SJCRH30 (cell line): ENCODE data around the gene ZNF827. TPM values are rescaled to one million over a fixed set of nuclear protein-coding genes. Genes with fewer than 3 reads are reported as not detected.

ENCODE experiments used
- DNase-seq, 2 experiments: peaks; one replicate each; pipeline ENCODE4 v3.0.0-alpha.2; 2015 to 2020
- H3K27ac ChIP-seq: fragments of 250-450 bp; sonication (Bioruptor Pico); 2 replicates; pipeline ENCODE4 v1.5.1; 2020; ENCODE audit warnings: mild to moderate bottlenecking, moderate library complexity
- H3K27me3 ChIP-seq: fragments of 250-450 bp; sonication (Bioruptor Pico); 2 replicates; pipeline ENCODE4 v1.5.1; 2020; ENCODE audit warnings: mild to moderate bottlenecking, moderate library complexity
- H3K36me3 ChIP-seq: fragments of 250-450 bp; sonication (Bioruptor Pico); 2 replicates; pipeline ENCODE4 v1.5.1; 2020; ENCODE audit warnings: mild to moderate bottlenecking, moderate library complexity
- H3K4me1 ChIP-seq: fragments of 250-450 bp; sonication (Bioruptor Pico); 2 replicates; pipeline ENCODE4 v1.5.1; 2020; ENCODE audit warnings: mild to moderate bottlenecking, moderate library complexity
- H3K4me3 ChIP-seq: fragments of 250-450 bp; sonication (Bioruptor Pico); 2 replicates; pipeline ENCODE4 v1.5.1; 2020; ENCODE audit warnings: mild to moderate bottlenecking, moderate library complexity
- H3K9me3 ChIP-seq: fragments of 250-450 bp; sonication (Bioruptor Pico); replicated peaks from 2 replicates; pipeline ENCODE4 v1.5.1; 2020; ENCODE audit warnings: mild to moderate bottlenecking, moderate library complexity
- total RNA-seq: library from RNA; depleted of rRNA; stranded (reverse); fragments of >200 nt; shearing (Covaris generic); gene quantifications from 2 replicates; pipeline ENCODE4 v1.2.3, GENCODE V29; 2014

The ZNF827 gene
- total RNA-seq, 1 experiment from 2014 or later, result 10.5 TPM

- H3K27me3 ChIP-seq, result no peaks in the 10 kb centered on the region
- no peaks in the 10 kb centered on the region for H3K4me1 ChIP-seq
- no peak overlapping the region for H3K4me3 ChIP-seq
- no peaks in the 10 kb centered on the region; the same call in none of the 2 replicates for H3K36me3 ChIP-seq
- no peak overlapping the region for H3K27ac ChIP-seq
- DNase-seq, result no peak
- H3K9me3 ChIP-seq, result no peaks in the 10 kb centered on the region
These were observed 67.4 kb downstream of the ZNF827 start for GRCh38 chr4:145871209-145871608.

DNA sequence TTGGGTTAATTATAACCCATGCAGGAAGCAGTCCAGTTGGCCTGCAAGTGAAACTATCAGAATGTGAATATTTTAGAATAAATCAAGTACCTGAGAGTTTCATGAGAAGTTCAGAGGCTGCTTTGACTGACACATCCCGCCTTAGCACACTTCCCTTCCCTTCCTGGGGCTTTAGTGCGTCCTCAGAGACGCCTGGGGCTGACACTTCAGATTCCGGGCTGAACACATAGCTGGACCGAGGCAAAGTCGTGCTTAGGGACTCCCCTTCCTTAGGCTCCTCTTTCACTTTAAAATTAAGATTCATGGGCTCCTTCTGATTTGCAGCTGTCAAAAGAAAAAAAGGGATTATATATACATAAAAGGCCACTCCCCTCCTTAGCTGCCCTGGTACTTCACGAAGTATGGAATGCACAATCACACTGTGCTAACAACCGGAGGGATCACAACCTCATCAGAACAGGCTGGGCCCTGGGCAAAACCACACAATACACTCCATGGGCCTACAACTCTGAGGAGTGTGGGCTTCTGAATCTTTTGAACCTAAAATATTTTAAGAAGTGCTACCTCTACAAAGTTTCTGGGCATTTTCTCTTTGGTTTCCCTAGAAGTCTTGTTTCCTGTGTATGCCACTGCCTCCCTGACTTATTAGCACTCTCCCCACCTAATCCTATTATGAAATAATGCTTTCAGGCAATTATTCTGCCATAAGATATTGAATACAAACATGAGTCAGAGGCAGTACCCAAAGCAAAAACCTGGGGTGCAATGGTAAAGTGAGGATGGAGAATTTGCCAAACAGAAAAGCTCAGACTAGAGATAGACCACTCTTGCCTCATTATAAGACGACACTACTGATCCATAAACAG is 68.2 kb downstream of the ZNF827 start:
- no peak for DNase-seq
- H3K4me1 ChIP-seq, result no peaks in the 10 kb centered on the region
- no peaks in the 10 kb centered on the region for H3K9me3 ChIP-seq
- H3K27ac ChIP-seq, result no peak overlapping the region
- H3K4me3 ChIP-seq, result no peak overlapping the region
- H3K36me3 ChIP-seq, result no peaks in the 10 kb centered on the region; the same call in none of the 2 replicates
- no peaks in the 10 kb centered on the region for H3K27me3 ChIP-seq

DNA sequence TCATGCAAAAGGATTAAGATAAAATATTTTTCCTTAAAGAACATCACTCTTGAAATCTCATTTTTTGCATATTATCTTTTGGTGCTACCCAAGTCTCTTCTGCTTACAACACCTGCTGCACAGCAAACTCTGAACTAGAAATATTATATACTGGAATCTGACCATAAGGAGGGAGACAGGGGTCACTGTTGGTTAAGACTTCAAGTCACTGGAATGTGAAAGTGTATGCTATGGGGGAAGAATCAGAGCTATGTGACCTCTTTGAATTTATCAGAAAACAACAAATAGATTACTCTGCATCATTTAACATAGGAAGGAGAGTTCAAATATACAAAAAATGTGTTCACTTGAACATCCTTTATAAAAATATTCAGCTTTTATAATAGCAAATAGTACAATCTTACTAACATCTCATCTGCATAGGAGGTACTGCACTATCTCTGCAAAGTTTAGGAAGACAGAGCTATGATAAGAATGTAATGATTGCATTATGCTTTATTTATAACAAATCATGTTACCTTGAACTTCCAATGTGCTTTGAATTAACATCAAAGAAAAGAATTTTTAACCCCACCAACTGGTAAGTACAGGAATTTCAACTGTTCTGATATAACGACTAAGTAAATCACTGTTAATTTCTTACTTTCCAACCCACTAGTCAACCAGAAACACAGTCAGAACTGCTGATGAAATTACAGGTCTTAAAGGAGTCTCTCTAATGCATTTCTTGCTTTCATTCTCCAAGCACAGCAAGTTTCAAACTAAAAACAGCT is 69.8 kb downstream of the ZNF827 start:
- Histone ChIP-seq H3K4me3 (no peak overlapping the region), H3K27ac (no peak overlapping the region), H3K27me3 (no peaks in the 10 kb centered on the region), H3K9me3 (no peaks in the 10 kb centered on the region), H3K4me1 (no peaks in the 10 kb centered on the region), H3K36me3 (no peaks in the 10 kb centered on the region; the same call in none of the 2 replicates)
- no peak for DNase-seq

- H3K27me3 ChIP-seq, result no peaks in the 10 kb centered on the region
- no peaks in the 10 kb centered on the region for H3K9me3 ChIP-seq
- no peak overlapping the region for H3K4me3 ChIP-seq
- H3K27ac ChIP-seq, result no peak overlapping the region
- H3K36me3 ChIP-seq, result no peaks in the 10 kb centered on the region; the same call in none of the 2 replicates
- DNase-seq, result no peak
- H3K4me1 ChIP-seq, result no peaks in the 10 kb centered on the region
These were observed 71.2 kb downstream of the ZNF827 start for GRCh38 chr4:145867406-145867805.

DNA sequence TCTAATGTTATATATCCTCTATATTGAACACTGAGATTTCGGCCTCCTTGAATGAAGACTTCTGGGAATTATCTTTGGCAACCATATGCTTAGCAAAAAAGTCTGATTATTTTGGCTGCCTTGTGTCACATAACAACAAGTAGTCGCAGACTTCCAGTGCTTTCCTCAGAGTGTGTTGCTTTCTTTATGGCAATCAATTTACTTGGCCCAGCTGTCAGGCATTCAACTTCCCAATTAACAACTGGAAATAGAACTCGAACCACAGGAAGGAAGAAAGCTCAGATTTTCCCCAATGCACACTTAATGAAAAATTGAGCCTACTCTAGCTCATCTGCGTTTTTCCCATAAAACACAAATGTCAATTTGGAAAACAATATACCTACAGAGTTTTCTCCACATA is 71.6 kb downstream of the ZNF827 start:
- DNase-seq, result no peak
- Histone ChIP-seq H3K27ac (no peak overlapping the region), H3K4me3 (no peak overlapping the region), H3K9me3 (no peaks in the 10 kb centered on the region), H3K4me1 (no peaks in the 10 kb centered on the region), H3K36me3 (no peaks in the 10 kb centered on the region; the same call in none of the 2 replicates), H3K27me3 (no peaks in the 10 kb centered on the region)

GRCh38 chr4:145865274-145865941 is 73.2 kb downstream of the ZNF827 start:
- no peaks in the 10 kb centered on the region for H3K27me3 ChIP-seq
- H3K4me3 ChIP-seq, result no peak overlapping the region
- no peak overlapping the region for H3K27ac ChIP-seq
- H3K36me3 ChIP-seq, result peaks cover 2% of the 10 kb centered on the region
- no peaks in the 10 kb centered on the region for H3K9me3 ChIP-seq
- no peak for DNase-seq
- H3K4me1 ChIP-seq, result no peaks in the 10 kb centered on the region

DNA sequence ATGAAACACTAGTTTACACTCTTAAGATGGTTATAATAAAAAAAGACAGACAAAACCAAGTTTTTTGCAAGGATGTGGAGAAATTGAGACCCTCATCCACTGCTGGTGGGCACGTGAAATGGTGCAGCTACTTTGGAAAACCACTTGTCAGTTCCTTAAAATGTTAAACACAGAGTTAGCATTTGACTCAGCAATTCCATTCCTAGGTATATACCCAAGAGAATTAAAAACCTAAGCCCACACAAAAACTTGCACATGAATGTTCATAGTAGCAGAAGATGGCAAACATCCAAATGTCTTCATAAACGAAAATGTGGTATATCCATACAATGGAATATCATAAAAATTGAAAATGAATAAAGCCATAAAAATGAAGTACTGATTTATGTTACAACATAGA is 75.4 kb downstream of the ZNF827 start:
- DNase-seq, result no peak
- Histone ChIP-seq H3K4me3 (no peak overlapping the region), H3K36me3 (peaks cover 2% of the 10 kb centered on the region), H3K4me1 (no peaks in the 10 kb centered on the region), H3K27me3 (no peaks in the 10 kb centered on the region), H3K27ac (no peak overlapping the region), H3K9me3 (no peaks in the 10 kb centered on the region)

GRCh38 chr4:145861336-145862318 is 77.0 kb downstream of the ZNF827 start:
- Histone ChIP-seq H3K4me1 (no peaks in the 10 kb centered on the region), H3K27me3 (no peaks in the 10 kb centered on the region), H3K36me3 (peaks cover 2% of the 10 kb centered on the region), H3K4me3 (no peak overlapping the region), H3K9me3 (no peaks in the 10 kb centered on the region), H3K27ac (no peak overlapping the region)
- DNase-seq, result no peak

DNA sequence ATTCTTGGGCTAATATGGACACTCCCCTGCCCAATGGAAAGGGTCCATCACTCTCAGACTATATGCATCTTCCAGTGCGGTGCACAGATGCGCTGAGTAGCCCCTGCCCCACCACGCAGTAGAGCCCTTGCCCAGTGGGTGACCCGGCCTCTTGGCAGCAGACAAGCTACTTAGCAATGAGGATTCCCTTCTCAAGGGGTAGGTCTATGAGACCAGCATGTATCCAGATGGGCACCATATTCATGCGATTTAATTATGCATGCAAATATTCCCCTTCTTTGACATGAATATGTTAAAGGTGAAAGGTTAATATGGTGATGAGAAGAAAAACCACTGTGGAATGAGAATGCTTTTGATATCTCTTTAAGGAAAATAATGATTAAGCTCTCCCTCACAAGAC is 77.7 kb downstream of the ZNF827 start:
- H3K9me3 ChIP-seq, result no peaks in the 10 kb centered on the region
- no peak overlapping the region; the same call in 1 of the 2 replicates for H3K27ac ChIP-seq
- peaks cover 2% of the 10 kb centered on the region for H3K36me3 ChIP-seq
- no peak for DNase-seq
- H3K4me1 ChIP-seq, result no peaks in the 10 kb centered on the region
- H3K27me3 ChIP-seq, result no peaks in the 10 kb centered on the region
- no peak overlapping the region for H3K4me3 ChIP-seq

DNA sequence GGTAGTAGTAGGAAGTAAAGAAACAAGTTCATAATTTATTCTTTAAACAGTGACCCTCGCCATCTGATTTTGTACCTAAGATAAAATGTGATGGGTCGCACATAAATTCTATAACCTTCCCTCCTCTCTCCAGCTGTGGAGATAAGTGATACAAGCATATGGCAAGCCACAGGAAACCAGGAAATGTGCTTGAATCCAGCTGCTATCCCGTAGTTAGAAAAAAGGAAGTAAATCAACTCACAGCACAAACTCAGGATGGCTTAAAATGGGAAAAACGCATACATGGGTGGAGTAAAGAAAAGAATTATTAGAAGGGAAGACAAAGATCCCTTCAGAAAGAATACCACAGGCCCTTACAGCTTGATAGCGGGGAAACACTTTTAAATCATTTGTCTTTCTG is 78.2 kb downstream of the ZNF827 start:
- Histone ChIP-seq H3K9me3 (no peaks in the 10 kb centered on the region), H3K36me3 (peaks cover 2% of the 10 kb centered on the region), H3K27me3 (no peaks in the 10 kb centered on the region), H3K27ac (no peak overlapping the region; the same call in 1 of the 2 replicates), H3K4me3 (no peak overlapping the region), H3K4me1 (no peaks in the 10 kb centered on the region)
- peak; percentile 3 to 38 for DNase-seq

DNA sequence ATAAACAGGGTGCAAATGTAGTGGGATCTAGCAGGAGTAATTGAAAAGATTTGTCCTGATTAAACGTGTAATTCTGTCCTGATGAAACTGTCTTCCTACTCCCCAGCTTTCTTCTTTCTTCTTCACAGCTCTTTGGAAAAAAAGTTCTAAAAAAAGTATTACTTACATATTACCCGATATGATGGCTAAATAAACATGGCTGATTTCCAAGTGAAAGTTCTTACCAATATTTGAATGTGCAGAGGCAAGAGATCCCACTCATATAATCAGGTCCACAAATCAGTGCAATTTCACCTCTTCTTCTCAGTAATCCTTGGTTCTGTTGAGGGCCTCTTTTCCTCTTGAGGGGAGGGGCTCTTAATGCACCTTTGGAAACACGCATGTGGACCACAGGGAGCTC is 78.7 kb downstream of the ZNF827 start:
- DNase-seq, result no peak
- Histone ChIP-seq H3K4me3 (no peak overlapping the region), H3K9me3 (no peaks in the 10 kb centered on the region), H3K4me1 (no peaks in the 10 kb centered on the region), H3K36me3 (peaks cover 2% of the 10 kb centered on the region), H3K27ac (no peak overlapping the region; the same call in 1 of the 2 replicates), H3K27me3 (no peaks in the 10 kb centered on the region)

DNA sequence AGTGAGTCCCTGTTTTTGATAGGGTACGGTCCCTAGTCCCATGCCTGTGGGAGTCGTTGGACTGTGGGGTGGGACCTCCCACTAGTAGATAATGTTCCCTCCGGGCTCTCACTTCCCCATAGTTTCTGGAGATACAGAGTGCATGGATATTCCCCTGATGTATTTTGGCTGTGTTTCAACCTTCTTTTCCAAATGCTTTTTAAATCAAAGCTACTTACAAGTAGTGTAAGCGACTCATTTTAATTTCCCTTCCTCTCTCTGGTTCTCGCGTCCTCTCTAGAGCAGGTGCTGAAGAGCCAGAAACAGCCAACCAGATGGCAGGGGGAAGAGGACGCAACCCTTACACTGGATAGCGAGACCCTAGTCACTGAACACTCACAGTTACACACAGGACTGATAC is 79.2 kb downstream of the ZNF827 start:
- no peak for DNase-seq
- no peaks in the 10 kb centered on the region for H3K4me1 ChIP-seq
- H3K9me3 ChIP-seq, result no peaks in the 10 kb centered on the region
- H3K27me3 ChIP-seq, result no peaks in the 10 kb centered on the region
- no peak overlapping the region for H3K4me3 ChIP-seq
- H3K27ac ChIP-seq, result no peak overlapping the region
- peaks cover 2% of the 10 kb centered on the region for H3K36me3 ChIP-seq

DNA sequence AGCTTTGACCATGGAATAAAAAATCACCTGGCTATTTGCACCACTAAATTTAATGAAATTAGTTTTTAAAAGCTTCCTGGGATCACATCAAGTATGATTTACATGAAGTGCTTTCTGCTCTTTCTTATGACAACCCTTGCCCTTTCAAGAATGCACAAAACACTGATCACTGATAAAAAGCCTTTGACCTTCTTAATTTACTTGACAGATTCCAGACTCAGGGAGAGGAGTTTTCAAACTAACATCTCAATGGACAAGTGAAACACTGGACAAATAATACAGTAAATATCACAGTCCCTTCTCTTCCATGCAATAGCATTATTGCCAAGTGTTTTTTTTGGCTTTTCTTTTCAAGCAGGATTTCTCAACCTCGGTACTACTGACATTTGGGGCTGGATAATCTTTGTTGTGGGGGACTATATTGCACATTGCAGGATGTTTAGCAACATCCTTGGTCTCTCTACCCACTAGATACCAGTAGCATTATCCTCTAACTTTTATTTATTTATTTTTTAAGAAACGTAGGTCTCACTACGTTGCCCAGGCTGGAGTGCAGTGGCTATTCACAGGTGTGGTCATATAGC is 86.3 kb downstream of the ZNF827 start:
- DNase-seq, result no peak
- H3K36me3 ChIP-seq, result no peaks in the 10 kb centered on the region
- no peaks in the 10 kb centered on the region for H3K9me3 ChIP-seq
- no peak overlapping the region for H3K27ac ChIP-seq
- no peaks in the 10 kb centered on the region for H3K27me3 ChIP-seq
- H3K4me3 ChIP-seq, result no peak overlapping the region
- H3K4me1 ChIP-seq, result no peaks in the 10 kb centered on the region
